ENCODE results near the gene NUBPL. TPM values are rescaled to one million over a fixed set of nuclear protein-coding genes. Genes with fewer than 3 reads are reported as not detected.
"Not testable (repeated sequence)": the region's sequence is repeated elsewhere in the genome, so short reads cannot be mapped to it uniquely, and the experiment has no call there.

Gene NUBPL
- total RNA-seq, 1 donor from 2014 or later = 14.5 TPM

DNA sequence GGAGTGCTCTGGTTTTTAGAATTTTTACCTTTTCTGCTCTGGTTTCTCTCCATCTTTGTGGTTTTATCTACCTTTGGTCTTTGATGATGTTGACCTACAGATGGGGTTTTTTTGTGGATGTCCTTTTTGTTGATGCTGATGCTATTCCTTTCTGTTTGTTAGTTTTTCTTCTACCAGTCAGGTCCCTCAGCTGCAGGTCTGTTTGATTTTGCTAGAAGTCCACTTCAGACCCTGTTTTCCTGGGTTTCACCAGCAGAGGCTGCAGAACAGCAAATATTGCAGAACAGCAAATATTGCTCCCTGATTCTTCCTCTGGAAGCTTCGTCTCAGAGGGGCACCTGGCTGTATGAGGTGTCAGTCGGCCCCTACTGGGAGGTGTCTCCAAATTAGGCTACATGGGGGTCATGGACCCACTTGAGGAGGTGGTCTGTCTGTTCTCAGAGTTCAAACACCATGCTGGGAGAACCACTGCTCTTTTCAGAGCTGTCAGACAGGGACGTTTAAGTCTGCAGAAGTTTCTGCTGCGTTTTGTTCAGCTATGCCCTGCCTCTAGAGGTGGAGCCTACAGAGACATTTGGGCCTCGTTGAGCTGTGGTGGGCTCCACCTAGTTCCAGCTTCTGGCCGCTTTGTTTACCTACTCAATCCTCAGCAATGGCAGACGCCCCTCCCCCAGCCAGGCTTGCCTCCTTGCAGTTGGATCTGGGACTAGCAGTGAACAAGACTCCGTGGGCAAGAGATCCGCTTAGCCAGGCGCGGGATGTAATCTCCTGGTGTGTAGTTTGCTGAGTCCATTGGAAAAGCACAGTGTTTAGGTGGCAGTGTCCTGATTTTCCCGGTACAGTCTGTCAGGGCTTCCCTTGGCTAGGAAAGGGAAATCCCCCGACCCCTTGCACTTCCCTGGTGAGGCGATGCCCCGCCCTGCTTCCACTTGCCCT is 250.8 kb downstream of the NUBPL start:
- DNase-seq (ENCODE audit: low read depth) = not testable (repeated sequence)

DNA sequence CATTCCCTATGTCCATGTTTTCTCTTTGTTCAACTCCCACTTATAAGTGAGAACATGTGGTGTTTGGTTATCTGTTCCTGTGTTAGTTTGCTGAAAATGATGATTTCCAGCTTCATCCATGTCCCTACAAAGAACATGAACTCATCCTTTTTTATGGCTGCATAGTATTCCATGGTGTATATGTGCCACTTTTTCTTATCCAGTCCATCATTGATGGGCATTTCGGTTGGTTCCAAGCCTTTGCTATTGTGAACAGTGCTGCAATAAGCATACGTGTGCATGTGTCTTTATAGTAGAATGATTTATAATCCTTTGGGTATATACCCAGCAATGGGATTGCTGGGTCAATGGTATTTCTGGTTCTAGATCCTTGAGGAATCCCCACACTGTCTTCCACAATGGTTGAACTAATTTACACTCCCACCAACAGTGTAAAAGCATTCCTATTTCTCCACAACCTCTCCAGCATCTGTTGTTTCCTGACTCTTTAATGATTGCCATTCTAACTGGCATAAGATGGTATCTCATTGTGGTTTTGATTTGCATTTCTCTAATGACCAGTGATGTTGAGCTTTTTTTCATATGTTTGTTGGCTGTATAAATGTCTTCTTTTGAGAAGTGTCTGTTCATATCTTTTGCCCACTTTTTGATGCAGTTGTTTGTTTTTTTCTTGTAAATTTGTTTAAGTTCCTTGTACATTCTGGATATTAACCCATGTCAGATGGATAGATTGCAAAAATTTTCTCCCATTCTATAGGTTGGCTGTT is 252.7 kb downstream of the NUBPL start:
- DNase-seq (ENCODE audit: low read depth) = not testable (repeated sequence)

DNA sequence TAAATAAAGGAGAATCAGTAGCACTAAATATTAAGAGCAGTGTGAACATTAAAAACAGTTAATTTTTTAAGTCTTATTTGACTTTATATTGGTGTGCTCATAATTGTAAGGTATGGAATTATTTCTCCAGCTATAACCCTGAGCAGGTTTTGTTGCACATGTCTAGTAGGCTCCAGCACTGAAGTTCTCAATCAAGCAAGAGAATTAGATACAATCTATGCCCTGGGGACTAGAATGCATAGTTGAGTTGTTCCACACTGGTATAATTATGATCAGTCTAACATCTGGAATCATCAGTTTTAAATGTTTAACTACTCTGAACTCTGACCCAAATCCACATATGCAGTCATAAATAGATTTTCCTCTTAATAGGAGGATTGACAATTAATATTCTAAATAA is 258.1 kb downstream of the NUBPL start:
- no peak for DNase-seq (ENCODE audit: low read depth)

DNA sequence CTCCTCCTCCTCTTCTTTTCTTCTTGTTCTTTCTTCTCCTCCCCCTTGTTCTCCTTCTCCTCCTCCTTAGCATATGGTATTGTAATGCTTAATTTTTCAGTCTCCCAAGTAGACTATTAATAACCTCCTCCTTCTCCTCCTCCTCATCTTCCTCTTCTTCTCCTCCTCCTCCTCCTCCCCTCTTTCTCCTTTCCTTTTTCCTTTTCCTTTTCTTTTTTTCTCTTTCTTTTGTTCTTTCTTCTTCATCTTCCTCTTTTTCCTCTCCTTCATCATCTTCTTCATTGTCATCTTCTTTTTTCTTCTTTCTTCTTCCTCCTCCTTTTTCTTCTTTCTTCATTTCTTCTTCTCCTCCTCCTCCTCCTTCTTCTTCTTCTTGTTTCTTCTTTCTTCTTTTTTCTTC is 264.3 kb downstream of the NUBPL start:
- DNase-seq (ENCODE audit: low read depth) = no peak

GRCh38 chr14:31827325-31827724 is 266.1 kb downstream of the NUBPL start:
- DNase-seq (ENCODE audit: low read depth) = no peak

- peak; percentile 34 for DNase-seq (ENCODE audit: low read depth)
Observed at GRCh38 chr14:31828946-31829868, 268.0 kb downstream of the NUBPL start.

DNA sequence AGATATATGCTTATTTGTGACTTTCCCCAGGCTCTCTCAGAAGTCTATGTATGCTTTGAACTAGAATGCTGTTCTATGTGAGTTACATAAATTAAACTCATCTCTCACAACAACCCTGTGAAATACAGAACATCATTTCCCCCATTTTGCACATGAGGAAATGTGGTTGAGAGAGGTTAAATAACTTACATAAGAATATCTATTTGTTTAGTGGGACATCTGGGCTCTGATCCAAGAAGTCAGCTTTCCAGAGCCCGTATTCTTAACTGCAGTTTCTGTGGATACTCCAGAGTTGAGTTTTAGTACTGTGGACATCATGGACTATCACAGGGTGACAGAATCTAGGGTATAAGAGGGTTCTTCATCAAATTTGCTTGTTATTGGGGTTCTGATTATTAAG is 273.4 kb downstream of the NUBPL start:
- peak; percentile 51 for DNase-seq (ENCODE audit: low read depth)

DNA sequence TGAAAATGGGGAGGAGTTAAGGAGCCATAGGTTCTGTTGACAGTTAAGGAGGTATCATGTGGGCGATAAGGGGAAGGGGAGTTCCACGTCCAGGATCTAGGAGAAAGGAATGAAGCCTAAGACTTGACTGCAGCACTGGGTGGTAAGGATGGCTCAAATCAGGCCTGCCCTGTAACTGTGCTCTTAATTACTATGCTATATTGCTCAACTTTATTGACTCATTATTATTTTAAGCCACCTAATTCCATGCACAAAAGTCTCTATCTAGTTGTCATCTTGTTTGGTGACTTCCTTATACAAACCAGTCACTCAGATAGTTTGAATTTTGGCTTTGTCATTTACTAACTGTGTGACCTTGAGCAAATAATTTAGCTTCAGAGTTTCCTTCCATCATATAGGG is 273.8 kb downstream of the NUBPL start:
- peak; percentile 46 for DNase-seq (ENCODE audit: low read depth)

- DNase-seq (ENCODE audit: low read depth) = peak; percentile 36
Observed at GRCh38 chr14:31837031-31837430, 275.8 kb downstream of the NUBPL start.

DNA sequence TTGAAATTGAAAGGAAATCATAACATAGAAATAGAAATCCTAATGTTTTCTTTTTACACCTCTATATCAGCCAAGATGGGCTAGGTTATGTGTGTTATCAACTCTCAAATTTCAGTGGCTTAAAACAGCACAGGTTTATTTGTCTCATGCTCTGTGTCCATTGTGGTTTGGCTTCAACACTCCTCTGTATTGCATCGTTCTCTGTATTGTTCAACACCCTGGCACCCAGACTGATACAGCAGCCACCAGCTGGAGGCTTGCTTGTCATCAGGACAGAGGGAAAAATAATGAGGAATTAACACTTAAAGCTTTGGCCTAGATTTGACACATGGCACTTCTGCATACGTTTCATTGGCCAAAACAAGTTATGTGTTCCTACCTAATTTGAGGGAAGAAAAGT is 281.7 kb downstream of the NUBPL start:
- DNase-seq (ENCODE audit: low read depth) = peak; percentile 56

DNA sequence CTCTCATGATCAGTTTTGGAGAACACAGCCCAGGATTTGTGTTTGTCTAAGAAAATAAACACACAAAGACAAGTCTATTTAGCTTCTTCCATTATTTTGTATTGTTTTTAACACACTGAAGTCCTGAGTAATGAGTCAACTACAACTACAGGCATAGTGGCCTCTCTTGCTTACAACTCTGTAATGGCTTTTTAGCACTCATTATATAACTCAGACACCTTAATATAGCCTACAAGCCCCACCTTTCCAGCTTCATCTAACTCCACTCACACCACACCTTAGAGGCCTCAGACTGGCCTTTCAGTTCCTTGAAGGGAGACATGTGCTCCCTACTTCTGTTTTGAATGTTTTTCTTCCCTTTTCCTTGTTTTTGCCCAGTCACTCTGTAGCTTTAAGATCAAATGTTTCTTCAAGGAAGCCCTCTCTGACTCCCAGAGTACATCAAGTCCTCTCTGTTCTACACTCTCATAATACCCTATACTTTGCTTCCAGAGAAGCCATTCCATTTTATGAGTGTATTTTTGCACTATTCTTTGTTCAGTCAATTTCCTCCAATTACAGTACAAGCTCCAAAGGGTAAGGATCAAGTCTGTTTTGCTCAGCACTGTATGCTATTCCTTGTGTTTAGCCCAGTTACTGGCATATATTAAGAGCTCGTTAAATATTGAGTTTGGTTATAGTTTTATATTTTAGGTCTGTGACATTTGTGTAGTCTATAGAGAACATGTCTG is 282.3 kb downstream of the NUBPL start:
- DNase-seq (ENCODE audit: low read depth) = peak; percentile 80

DNA sequence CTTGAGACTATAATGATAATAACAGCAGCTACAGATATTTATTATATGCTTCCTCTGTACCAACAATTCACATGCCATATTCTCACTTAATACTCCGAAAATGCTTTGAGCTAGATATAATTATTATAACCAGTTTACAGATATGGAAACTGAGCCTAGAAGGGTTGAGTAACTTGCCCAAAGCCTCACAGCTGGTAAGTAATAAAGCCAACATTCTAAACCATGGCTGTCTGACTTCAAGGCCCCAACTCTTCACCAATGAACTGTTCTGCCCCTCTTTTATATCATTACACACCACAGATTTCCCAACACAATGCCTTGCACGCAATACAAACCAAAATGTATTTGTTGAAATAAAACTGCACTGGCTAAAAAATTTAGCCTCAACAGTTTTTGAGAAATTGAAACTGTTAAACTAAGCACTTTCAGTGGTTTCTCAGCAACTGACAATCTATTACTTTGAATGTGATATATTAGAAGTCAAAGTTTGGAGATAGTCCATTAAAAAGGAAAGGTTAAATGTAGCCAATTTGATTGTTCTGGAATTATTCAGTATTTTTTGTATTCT is 293.4 kb downstream of the NUBPL start:
- DNase-seq (ENCODE audit: low read depth) = no peak

GRCh38 chr14:31855262-31855661 is 294.1 kb downstream of the NUBPL start:
- no peak for DNase-seq (ENCODE audit: low read depth)

- not testable (repeated sequence) for DNase-seq (ENCODE audit: low read depth)
Observed at GRCh38 chr14:31856003-31856402, 294.8 kb downstream of the NUBPL start.

DNA sequence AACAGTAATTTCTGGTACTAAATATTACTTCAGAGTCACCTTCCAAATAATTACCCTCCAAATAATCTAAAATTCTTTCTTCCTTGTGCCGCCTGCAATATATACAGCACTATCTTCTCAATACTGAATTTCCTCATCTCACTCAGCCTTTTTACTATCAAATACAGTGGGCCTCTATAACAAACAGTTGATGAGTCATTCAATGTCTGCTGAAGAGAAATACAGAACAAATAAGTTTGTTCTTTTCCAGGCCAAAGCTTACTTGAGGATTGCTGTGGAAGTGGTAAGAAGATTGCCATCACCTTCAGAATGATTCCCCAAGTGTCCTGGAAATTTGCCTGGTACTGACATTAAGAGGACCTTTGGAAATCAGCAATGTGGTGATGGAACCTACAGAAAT is 297.7 kb downstream of the NUBPL start:
- DNase-seq (ENCODE audit: low read depth) = peak; percentile 53

GRCh38 chr14:31864937-31865855 is 304.0 kb downstream of the NUBPL start:
- no peak for DNase-seq (ENCODE audit: low read depth)

- DNase-seq (ENCODE audit: low read depth) = no peak
Observed at GRCh38 chr14:31867570-31867969, 306.4 kb downstream of the NUBPL start.

DNA sequence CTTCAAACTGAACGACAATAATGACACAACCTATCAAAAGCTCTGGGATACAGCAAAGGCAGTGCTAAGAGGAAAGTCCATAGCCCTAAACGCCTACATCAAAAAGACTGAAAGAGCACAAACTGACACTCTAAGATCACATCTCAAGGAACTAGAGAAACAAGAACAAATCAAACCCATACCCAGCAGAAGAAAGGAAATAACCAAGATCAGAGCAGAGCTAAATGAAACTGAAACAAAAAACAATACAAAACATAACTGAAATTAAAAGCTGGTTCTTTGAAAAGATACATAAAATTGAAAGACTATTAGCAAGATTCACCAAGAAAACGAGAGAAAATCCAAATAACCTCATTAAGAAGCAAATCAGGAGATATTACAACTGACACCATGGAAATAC is 306.9 kb downstream of the NUBPL start:
- not testable (repeated sequence) for DNase-seq (ENCODE audit: low read depth)

- no peak for DNase-seq (ENCODE audit: low read depth)
Observed at GRCh38 chr14:31876741-31877140, 315.5 kb downstream of the NUBPL start.

Data from renal cortical epithelial cell (primary cell).